IPS-11a (cell line): ENCODE measurements around the gene AP2A1.

ENCODE experiments used
- H3K4me3 ChIP-seq: one replicate; pipeline ENCODE4 v1.5.1; 2013; ENCODE audit warnings: low read depth, low read length, control low read depth

Gene AP2A1

DNA sequence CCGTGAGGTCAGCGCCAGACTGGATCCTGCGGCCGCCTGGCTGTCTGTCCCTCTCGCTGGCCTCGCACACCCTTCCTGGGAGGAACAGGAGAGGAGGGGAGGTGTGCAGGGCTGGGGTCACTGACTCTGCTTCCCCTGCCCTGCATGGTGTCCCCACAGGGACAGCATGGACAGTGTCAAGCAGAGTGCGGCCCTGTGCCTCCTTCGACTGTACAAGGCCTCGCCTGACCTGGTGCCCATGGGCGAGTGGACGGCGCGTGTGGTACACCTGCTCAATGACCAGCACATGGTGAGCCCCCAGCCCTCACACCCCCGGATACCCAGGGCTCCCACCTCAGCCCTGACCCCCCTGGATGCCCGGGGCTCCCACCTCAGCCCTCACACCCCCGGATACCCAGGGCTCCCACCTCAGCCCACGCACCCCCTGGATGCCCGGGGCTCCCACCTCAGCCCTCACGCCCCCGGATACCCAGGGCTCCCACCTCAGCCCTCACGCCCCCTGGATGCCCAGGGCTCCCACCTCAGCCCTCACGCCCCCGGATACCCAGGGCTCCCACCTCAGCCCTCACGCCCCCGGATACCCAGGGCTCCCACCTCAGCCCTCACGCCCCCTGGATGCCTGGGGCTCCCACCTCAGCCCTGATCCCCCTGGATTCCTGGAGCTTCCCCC lies 25.1 kb downstream of the AP2A1 start:
- no peak overlapping the region for H3K4me3 ChIP-seq

DNA sequence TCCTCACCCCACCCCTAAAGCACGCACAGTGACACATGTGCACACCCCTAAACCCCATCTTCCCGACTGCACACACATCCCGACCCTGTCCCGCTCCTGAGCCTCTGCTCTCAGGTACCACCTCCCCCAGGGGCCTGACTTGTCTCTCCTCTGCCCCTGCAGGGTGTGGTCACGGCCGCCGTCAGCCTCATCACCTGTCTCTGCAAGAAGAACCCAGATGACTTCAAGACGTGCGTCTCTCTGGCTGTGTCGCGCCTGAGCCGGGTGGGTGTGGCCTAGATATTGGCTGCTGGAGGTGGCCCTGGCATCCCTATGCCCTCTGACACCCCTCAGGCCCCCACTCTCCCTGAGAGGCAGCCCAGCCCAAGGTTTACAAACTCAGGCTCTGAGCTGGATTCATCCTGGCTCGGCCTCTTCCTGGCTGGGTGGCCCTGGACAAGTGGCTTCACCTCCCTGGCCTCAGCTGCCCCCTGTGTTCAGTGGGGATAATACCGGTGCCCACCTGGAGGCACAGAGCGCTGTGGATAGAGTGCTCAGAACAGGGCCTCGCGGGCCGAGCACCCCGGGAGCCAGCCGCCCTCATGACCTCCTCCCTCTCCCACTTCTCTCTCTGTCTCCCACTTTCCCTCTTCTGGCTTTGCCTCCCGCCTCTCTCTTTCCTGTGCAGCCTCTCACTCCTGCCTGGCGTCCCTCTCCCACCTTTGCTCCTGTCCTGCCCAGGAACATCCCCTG lies 26.2 kb downstream of the AP2A1 start:
- H3K4me3 ChIP-seq, result no peak overlapping the region

DNA sequence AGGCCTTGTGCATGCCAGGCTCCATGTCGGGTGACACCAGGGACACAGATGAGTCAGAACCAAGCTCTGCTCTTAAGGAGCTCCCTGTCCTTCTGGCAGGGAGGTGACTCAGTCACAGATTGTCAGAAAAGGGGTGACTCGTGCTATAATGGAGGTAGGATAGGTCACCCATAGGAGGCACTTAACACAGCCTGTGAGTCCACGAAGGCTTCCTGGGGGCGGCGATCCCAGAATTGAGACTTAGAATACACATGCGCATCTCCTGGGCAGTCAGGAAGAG lies 26.7 kb downstream of the AP2A1 start:
- no peak overlapping the region for H3K4me3 ChIP-seq

DNA sequence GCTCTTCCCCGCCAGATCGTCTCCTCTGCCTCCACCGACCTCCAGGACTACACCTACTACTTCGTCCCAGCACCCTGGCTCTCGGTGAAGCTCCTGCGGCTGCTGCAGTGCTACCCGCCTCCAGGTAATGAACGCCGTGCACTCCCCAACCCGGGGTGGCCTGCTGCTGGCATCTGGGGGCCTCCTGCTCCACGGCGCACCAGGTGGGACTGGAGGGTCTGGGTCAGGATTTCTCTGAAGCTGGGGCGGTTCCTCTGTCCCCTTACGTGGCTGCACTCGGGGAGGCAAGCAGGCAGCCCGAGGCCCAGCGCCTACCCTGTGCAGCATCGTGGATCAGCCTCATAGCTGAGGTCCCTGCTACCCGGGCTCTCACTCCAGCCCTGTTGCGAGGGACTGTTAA lies 28.8 kb downstream of the AP2A1 start:
- H3K4me3 ChIP-seq, result no peak overlapping the region

DNA sequence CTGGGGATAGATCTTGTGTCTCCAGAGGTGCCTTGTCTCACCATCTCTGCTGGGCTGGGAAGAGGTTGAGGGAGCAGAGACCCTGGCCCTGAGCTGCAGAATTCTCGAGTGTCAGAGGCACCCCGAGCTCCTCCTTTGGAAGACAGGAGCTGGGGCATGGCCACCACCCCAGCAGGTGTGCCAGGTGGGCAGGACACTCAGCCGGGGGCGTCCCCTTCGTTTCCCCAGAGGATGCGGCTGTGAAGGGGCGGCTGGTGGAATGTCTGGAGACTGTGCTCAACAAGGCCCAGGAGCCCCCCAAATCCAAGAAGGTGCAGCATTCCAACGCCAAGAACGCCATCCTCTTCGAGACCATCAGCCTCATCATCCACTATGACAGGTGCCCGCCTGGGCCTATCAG lies 31.8 kb downstream of the AP2A1 start:
- H3K4me3 ChIP-seq, result no peak overlapping the region

DNA sequence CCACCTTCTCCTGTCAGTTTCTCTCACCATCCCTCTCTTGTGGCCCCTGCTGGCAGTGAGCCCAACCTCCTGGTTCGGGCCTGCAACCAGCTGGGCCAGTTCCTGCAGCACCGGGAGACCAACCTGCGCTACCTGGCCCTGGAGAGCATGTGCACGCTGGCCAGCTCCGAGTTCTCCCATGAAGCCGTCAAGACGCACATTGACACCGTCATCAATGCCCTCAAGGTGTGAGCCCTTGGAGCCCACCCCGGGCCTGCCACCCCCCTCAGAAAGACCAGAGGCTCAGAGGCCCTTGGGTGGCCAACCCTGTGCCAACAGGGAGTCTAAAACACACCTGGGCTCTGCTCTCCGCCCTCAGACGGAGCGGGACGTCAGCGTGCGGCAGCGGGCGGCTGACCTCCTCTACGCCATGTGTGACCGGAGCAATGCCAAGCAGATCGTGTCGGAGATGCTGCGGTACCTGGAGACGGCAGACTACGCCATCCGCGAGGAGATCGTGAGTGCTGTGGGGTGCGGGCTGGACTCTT lies 32.5 kb downstream of the AP2A1 start:
- no peak overlapping the region for H3K4me3 ChIP-seq

DNA sequence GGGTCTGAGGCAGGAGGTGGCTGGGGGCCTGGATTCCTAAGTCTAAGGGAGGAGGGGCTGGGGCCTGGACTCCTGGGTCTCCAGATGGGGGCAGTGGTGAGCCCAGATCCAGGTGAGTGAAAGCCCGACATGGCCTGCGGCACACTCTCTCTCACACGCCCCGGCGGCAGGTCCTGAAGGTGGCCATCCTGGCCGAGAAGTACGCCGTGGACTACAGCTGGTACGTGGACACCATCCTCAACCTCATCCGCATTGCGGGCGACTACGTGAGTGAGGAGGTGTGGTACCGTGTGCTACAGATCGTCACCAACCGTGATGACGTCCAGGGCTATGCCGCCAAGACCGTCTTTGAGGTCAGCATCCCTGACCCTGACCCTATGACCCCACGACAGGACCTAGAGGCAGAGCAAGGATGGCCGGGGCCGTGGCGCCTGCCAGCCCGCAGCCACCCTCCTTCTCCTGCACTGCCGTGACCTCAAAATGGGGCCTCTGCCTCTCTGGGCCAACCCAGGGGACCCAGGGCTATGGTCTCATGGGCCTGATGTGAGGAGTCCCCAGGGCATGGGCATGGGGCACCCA lies 33.1 kb downstream of the AP2A1 start:
- no peak overlapping the region for H3K4me3 ChIP-seq

DNA sequence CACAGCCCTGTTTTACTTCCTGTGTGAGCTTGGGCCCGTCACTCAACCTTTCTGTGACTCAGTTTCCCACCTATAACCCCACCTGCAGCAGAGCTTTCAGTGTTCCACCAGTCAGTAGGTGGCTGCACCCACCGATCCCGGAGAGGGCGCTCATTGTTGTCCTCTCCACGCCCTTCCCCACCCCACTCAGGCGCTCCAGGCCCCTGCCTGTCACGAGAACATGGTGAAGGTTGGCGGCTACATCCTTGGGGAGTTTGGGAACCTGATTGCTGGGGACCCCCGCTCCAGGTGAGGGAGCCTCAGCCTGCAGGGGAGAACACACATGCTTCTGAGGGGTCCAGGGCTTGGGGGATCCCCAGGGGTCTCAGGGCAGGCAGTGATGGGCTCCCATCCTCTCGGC lies 34.0 kb downstream of the AP2A1 start:
- H3K4me3 ChIP-seq, result no peak overlapping the region

DNA sequence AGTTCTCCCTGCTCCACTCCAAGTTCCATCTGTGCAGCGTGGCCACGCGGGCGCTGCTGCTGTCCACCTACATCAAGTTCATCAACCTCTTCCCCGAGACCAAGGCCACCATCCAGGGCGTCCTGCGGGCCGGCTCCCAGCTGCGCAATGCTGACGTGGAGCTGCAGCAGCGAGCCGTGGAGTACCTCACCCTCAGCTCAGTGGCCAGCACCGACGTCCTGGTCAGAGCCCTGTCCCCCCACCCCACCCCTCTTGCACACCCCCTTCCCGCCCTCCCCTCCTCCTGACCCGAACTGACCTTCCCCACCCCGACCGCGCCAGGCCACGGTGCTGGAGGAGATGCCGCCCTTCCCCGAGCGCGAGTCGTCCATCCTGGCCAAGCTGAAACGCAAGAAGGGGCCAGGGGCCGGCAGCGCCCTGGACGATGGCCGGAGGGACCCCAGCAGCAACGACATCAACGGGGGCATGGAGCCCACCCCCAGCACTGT lies 34.6 kb downstream of the AP2A1 start:
- no peak overlapping the region for H3K4me3 ChIP-seq

DNA sequence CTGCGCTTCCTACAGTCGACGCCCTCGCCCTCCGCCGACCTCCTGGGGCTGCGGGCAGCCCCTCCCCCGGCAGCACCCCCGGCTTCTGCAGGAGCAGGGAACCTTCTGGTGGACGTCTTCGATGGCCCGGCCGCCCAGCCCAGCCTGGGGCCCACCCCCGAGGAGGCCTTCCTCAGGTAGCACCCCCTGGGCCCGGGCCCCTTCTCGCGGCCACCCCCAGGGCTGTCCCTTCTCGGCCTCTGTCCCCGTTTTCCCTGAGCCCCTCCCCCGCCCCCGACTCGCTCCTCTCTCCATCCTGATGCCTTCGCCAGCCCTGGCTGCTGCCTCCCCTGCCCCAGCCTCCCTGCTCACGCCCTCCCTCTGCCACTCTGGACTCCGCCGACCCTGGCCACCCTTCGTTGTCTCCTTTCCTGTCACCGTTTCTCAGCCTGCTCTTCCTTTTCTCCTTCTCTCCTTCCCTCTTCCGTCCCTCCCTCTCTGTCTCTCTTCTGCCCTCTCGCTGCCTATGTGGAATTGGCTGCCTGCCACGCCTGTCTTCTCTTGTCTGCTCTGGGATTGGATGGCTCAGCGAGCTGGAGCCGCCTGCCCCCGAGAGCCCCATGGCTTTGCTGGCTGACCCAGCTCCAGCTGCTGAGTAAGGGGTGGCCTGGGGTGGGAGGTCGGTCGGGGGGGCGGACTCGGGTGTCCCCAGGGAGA lies 35.3 kb downstream of the AP2A1 start:
- H3K4me3 ChIP-seq, result no peak overlapping the region

DNA sequence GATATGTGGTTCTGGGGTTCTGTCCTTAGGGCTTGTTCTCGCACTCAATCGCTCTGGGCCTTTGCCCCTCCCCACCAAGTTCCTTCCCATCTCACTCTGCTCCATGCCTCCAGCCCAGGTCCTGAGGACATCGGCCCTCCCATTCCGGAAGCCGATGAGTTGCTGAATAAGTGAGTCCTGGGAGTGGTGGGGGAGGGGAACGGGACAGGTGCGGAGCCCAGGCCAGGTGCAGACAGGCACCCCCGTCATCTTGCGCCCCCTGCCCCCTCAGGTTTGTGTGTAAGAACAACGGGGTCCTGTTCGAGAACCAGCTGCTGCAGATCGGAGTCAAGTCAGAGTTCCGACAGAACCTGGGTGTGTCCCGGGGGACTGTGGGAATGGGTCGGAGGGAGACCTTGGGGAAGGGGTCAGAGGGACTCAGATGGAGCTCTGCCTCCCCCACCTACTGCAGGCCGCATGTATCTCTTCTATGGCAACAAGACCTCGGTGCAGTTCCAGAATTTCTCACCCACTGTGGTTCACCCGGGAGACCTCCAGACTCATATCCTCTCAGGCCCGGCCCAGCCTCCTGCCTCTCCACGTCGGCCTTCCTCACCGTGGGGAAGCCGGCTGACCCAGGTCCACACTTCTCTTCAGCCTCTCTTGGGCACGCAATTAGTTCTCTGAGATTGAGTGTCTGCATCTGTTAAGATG lies 36.2 kb downstream of the AP2A1 start:
- H3K4me3 ChIP-seq, result no peak overlapping the region

DNA sequence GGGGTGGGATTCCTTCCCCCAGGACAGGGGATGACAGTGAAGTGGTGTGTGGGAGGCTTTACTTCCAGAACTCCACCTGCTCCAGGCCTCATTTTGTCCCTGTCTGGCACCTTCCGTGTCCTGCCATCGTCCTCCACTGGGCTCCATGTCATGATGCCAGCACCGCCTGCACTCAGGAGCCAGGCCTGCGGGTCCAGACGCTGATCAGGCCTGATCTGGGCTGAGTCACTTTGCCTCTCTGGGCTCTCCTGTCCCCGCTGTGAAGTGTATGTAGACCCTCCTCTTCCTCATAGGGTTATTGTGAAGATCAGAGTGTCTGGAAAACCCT lies 36.7 kb downstream of the AP2A1 start:
- H3K4me3 ChIP-seq, result no peak overlapping the region

DNA sequence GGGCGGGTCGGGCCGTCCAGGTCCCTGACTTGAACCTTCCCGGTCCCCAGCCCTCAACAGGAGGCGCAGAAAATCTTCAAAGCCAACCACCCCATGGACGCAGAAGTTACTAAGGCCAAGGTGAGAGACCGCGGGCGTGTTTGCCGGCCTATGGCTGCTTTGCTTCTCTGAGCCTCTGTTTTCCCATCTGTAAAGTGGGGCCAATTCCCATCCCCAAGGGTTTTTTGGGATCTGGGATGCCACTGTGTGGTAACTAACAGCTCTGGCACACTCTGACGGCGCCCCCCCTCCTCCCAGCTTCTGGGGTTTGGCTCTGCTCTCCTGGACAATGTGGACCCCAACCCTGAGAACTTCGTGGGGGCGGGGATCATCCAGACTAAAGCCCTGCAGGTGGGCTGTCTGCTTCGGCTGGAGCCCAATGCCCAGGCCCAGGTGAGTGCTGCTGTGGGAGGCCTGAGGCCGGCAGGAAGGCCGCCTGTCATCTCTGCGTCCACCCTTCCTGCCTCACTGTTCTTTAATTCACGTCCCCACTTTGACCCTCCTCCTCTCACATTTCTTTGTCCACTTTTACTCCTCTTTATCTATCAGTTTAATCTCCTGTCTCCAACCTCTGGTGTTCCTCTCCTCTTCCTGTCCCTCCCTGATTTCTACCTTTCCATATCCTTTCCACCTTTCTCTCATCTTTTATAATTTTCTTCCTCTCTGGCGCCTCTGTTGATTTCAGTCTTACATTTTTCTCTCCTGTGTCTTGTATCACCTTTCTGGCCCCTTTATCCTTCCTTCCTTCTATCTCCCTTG lies 39.2 kb downstream of the AP2A1 start:
- H3K4me3 ChIP-seq, result no peak overlapping the region

DNA sequence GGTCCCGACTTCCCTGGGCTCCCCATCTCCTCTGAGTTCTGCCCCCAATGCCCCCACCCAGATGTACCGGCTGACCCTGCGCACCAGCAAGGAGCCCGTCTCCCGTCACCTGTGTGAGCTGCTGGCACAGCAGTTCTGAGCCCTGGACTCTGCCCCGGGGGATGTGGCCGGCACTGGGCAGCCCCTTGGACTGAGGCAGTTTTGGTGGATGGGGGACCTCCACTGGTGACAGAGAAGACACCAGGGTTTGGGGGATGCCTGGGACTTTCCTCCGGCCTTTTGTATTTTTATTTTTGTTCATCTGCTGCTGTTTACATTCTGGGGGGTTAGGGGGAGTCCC lies 39.8 kb downstream of the AP2A1 start:
- H3K4me3 ChIP-seq, result no peak overlapping the region

DNA sequence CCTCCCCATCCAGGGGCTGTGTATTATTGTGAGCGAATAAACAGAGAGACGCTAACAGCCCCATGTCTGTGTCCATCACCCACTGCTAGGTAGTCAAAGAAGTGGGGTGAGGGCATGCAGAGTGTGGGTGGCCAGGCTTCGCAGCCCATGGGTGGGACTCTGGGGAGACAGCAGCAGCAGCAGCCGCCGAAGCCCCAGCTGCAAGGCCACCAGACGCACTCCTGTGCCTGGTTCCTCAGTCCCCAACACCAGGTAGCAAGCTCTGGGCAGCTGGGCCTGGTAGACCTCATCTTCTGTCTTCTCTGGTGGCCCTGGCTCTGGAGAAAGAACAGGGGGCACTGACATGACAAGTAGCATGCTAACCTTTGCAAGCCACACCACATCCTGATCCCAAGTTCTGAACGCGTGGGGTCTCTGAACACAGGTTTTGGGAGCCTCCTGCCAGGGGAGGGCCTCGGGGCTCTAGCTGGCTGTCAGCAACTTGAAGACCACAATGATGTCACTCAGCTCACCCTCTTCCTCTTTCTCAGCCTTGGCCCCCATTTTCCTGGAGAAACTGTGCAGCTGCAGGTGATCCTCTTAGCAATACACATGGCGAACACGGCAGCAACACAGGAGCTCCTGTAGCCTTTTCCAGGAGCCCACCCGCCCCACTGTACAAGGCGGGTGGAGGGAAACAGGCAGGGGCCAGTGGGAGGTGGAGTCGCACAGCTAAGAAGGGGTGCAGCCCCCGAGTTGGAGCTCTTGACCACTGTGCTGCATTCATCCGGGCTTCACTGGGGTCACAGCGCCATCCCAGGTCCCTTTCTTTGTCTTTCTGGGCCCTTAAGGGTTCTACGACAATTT lies 40.5 kb downstream of the AP2A1 start:
- no peak overlapping the region for H3K4me3 ChIP-seq

DNA sequence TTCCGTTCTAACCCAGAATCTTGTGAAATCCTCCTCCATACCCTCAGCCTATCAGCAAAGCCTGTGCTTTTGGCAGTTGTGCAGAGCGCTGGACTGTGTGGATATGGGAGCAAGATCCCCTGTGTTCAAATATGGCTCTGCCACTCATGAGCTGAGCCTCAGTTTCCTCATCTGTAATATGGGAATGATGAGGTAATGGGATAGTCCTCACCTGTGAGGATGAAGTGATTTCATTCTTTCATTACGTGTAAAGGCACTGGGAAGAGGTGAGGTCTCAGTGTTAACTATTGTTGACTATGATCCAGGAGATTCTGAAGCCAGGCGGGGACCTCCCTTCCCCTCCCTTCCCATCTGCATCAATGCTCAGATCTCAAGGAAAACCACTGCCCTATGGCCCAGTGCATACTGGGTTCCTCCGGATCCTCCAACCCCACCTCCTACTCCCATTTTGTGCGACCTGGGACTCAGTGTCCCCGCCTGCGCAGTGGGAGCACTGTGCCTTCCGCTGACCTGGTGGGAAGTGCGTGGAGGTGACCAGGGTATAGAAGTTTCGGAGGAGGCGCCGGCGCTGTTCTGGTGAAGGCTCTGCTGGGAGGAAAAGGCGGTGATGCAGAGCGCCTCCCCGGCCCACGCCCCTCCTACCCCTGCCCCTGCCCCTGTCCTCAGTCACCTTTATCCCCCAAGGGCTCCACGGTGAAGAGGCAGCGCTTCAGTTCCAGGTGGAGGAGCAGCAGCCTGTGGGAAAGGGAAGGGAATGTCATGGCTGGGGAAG lies 41.3 kb downstream of the AP2A1 start:
- no peak overlapping the region for H3K4me3 ChIP-seq

DNA sequence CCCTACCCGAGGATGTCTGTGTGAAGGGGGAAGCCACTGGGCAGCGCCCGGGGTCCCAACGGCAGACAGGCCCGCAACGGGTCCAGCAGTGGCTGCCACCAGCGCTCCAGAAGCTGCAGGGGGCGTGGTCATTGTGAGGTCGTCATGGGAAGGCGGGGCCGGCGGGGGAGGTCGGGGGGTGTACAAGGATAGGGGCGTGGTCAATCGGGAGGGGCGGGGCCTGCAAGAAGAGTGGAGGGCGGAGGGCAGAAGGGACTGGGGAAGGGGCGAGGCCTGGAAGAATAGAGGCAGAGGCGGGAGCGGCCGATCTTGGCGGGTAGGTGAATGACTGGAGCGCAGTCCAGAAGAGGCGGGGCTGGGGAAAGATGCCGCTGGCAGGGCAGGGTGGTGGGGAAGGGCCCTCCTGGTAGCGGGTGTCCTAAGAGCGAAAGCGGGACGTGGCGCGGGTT lies 41.9 kb downstream of the AP2A1 start:
- H3K4me3 ChIP-seq, result peak overlapping the region; percentile 43

DNA sequence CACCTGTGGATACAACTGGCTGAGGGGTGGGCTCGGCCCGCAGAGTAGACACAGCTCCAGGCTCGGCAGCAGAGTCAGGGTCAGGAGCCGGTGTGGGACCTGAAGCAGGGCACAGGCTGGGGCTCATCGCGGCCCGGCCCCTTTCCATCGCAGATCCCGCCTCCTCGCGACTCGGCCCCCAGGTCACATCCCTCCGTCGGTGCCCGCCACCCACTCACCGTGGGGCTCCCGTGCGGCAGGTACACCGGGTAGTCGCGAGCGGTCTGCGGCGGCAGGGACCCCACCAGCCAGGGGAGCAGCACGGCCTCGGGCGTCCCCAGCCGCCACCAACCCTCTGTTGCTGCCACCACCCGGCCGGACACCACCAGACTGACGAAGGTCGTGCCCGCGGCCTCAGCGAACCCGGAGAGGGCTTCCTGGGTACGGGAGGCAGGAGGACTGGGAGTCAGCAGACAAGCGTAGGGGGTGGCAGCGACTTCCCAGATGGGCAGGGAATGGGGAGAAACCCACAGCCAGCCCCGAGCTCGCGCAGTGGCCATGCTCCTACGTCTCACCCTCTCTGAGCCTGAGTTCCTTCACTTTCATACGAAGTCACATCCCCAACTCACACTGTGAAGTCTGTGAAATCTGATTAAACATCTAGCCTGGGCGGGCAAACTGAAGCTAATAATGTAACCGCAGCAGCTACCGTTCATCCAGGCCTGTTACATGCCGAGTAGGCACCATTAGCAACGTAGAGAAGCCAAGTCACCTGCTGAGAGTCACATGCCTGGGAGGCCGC lies 42.5 kb downstream of the AP2A1 start:
- H3K4me3 ChIP-seq, result peak overlapping the region; percentile 43
